Endothelial cell (in vitro differentiated cells): ENCODE results near the gene MACF1. TPM values are rescaled to one million over a fixed set of nuclear protein-coding genes. Genes with fewer than 3 reads are reported as not detected.

Experiments used
- DNase-seq: peaks from one replicate; pipeline ENCODE4 v3.0.0; 2021; ENCODE audit warnings: low spot score
- H3K27ac Mint-ChIP-seq: one replicate; pipeline ENCODE4 v1.8.0; 2021; ENCODE audit warnings: mixed read lengths, inconsistent platforms; ENCODE audit not compliant: unreplicated experiment
- H3K27me3 Mint-ChIP-seq: one replicate; pipeline ENCODE4 v1.8.0; 2021; ENCODE audit warnings: mild to moderate bottlenecking, moderate library complexity, mixed read lengths, inconsistent platforms; ENCODE audit not compliant: unreplicated experiment
- H3K36me3 Mint-ChIP-seq: one replicate; pipeline ENCODE4 v1.8.0; 2021; ENCODE audit warnings: mild to moderate bottlenecking, low read depth, mixed read lengths, inconsistent platforms; ENCODE audit not compliant: unreplicated experiment
- H3K4me1 Mint-ChIP-seq: one replicate; pipeline ENCODE4 v1.8.0; 2021; ENCODE audit warnings: mild to moderate bottlenecking, mixed read lengths, inconsistent platforms; ENCODE audit not compliant: unreplicated experiment
- H3K4me3 Mint-ChIP-seq: one replicate; pipeline ENCODE4 v1.8.0; 2021; ENCODE audit warnings: mild to moderate bottlenecking, mixed read lengths, inconsistent platforms; ENCODE audit not compliant: unreplicated experiment
- H3K9me3 Mint-ChIP-seq: one replicate; pipeline ENCODE4 v1.8.0; 2021; ENCODE audit warnings: mixed read lengths, inconsistent platforms; ENCODE audit not compliant: unreplicated experiment
- total RNA-seq: library from RNA; stranded (reverse); fragmentation: NEBNext Ultra II Directional; extraction: Animal tissue kit (Norgen Biotek cat#: 25700); gene quantifications from one replicate; pipeline ENCODE4 v1.2.1, GENCODE V29; 2021; ENCODE audit not compliant: unreplicated experiment
- TF ChIP-seq, protein P1 (sequence below): fragments of 200-600 bp; sonication (generic); IDR thresholded peaks from one replicate; pipeline ENCODE4 v1.5.0; 2021; ENCODE audit warnings: antibody characterized with exemption; ENCODE audit not compliant: unreplicated experiment

MACF1 gene
- total RNA-seq, 1 donor from 2014 or later, result 511 TPM

DNA sequence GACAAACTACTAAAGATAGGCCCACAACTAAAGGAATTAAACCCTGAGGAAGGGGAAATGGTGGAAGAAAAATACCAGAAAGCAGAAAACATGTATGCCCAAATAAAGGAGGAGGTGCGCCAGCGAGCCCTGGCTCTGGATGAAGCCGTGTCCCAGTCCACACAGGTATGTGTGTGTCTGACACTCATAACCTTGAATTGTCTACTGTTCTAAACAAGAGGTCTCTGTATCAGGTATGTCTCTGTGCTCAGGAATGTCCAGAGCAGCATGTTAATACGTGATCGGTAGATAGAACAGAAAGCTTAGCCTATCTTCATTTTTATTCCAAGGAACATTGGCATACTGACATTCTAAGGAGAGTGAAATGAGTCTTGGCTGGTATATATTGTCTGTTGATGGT lies 231.1 kb downstream of the MACF1 start:
- H3K27ac Mint-ChIP-seq, result peak overlapping the region; percentile 65
- no peak for DNase-seq
- H3K4me1 Mint-ChIP-seq, result no peaks in the 10 kb centered on the region
- H3K36me3 Mint-ChIP-seq, result peaks cover 52% of the 10 kb centered on the region
- TF ChIP-seq, protein P1, sequence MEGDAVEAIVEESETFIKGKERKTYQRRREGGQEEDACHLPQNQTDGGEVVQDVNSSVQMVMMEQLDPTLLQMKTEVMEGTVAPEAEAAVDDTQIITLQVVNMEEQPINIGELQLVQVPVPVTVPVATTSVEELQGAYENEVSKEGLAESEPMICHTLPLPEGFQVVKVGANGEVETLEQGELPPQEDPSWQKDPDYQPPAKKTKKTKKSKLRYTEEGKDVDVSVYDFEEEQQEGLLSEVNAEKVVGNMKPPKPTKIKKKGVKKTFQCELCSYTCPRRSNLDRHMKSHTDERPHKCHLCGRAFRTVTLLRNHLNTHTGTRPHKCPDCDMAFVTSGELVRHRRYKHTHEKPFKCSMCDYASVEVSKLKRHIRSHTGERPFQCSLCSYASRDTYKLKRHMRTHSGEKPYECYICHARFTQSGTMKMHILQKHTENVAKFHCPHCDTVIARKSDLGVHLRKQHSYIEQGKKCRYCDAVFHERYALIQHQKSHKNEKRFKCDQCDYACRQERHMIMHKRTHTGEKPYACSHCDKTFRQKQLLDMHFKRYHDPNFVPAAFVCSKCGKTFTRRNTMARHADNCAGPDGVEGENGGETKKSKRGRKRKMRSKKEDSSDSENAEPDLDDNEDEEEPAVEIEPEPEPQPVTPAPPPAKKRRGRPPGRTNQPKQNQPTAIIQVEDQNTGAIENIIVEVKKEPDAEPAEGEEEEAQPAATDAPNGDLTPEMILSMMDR, result no peak
- no peaks in the 10 kb centered on the region for H3K9me3 Mint-ChIP-seq
- H3K4me3 Mint-ChIP-seq, result peak overlapping the region; percentile 63
- peaks cover 3% of the 10 kb centered on the region for H3K27me3 Mint-ChIP-seq

DNA sequence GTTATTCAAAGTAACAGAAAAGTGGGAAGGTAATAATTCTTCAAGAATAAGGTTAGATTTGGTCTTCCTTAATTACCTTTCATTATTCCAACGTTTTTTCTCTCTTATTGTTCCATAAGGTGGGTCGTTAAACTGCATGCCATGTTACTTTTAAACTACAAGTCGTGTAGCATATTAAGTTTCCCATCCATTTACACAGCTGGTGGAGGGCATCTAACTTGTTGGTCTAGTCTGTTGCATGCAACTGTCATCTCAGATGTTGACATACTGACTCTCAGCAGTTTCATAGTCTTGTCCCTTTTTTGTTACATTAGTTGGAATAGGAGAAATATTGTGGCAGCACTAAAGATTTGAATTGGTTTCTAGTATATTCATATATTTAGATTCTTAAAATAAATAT lies 232.3 kb downstream of the MACF1 start:
- Mint-ChIP-seq H3K36me3 (peaks cover 50% of the 10 kb centered on the region), H3K9me3 (no peaks in the 10 kb centered on the region), H3K4me1 (no peaks in the 10 kb centered on the region), H3K27me3 (peaks cover 3% of the 10 kb centered on the region), H3K27ac (no peak overlapping the region), H3K4me3 (no peak overlapping the region)
- TF ChIP-seq, protein P1, result no peak
- no peak for DNase-seq

DNA sequence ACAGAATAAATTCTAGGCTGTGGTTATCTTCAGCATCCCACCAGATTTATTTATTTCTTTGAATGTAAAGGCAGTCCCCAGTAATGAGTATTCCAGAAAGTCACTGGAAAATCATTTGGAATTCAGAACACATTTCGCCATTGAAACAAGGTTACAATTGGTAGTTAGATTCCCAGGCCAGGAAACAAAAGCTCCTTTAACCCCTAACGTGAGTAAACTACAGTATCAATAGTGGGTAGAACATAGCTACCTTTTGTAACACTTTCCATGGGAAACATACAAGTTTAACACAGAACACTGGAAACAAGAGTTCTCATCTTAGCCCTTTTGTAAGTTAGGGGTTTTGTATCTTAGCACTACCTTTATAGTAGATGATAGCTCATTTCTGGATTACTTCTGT lies 233.5 kb downstream of the MACF1 start:
- no peak overlapping the region for H3K27ac Mint-ChIP-seq
- H3K36me3 Mint-ChIP-seq, result peaks cover 57% of the 10 kb centered on the region
- TF ChIP-seq, protein P1, result no peak
- H3K9me3 Mint-ChIP-seq, result no peaks in the 10 kb centered on the region
- H3K4me1 Mint-ChIP-seq, result no peaks in the 10 kb centered on the region
- peak overlapping the region; percentile 45 for H3K4me3 Mint-ChIP-seq
- no peak for DNase-seq
- H3K27me3 Mint-ChIP-seq, result peaks cover 4% of the 10 kb centered on the region

DNA sequence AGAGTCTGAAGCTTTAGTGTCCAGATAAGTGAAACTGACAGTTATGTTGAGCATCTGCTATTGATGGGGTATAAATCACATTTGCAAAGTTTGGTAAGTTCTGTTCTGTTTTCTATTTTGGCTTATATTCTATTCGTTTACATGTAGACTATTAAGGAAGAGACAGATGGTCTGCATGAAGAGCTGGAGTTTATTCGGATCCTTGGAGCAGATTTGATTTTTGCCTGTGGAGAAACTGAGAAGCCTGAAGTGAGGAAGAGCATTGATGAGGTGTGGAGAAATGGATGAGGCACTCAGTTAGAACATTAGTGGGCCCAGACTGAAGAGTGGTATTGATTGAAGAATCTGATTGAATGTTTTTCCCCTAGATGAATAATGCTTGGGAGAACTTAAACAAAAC lies 236.4 kb downstream of the MACF1 start:
- Mint-ChIP-seq H3K27ac (peak overlapping the region; percentile 7), H3K9me3 (no peaks in the 10 kb centered on the region), H3K4me3 (peak overlapping the region; percentile 29), H3K4me1 (no peaks in the 10 kb centered on the region), H3K36me3 (peaks cover 63% of the 10 kb centered on the region), H3K27me3 (peaks cover 6% of the 10 kb centered on the region)
- TF ChIP-seq, protein P1, result no peak
- no peak for DNase-seq

DNA sequence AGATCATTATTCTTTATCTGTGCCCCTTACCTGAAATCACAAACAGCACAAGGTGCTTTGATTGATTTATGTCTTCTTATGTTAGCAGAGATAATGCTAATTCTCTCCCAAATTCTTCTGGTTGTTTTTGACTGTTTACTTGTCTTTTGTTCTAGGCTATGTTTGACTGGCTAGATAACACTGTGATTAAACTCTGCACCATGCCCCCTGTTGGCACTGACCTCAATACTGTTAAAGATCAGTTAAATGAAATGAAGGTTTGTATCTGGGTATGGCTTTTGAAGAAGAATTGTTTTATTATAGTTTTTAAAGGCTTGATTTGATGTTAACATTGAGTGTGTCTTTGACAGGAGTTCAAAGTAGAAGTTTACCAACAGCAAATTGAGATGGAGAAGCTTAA lies 237.3 kb downstream of the MACF1 start:
- H3K4me3 Mint-ChIP-seq, result no peak overlapping the region
- TF ChIP-seq, protein P1, result no peak
- peaks cover 54% of the 10 kb centered on the region for H3K36me3 Mint-ChIP-seq
- H3K4me1 Mint-ChIP-seq, result peaks cover 3% of the 10 kb centered on the region
- DNase-seq, result no peak
- H3K27me3 Mint-ChIP-seq, result peaks cover 6% of the 10 kb centered on the region
- no peak overlapping the region for H3K27ac Mint-ChIP-seq
- H3K9me3 Mint-ChIP-seq, result no peaks in the 10 kb centered on the region
